GM12878 (cell line): ENCODE measurements around the gene GLMP. TPM values are rescaled to one million over a fixed set of nuclear protein-coding genes. Genes with fewer than 3 reads are reported as not detected.

Source experiments
- ATAC-seq: fragments of 200-7000 bp; cut with Tn5 transposase; 3 replicates; pipeline ENCODE4 v1.9.1; 2020; ENCODE audit warnings: mild to moderate bottlenecking, moderate library complexity
- BruUV-seq: library from RNA; stranded (reverse); fragments of 400-500 nt; replicated peaks from 2 replicates; lab custom pipeline; 2021; lab: Mats Ljungman, UMichigan
- CTCF ChIA-PET: fragments of 300-600 bp; sonication (Branson Sonifier 250); formaldehyde crosslinking; extraction: SDS; loops from one replicate; lab custom pipeline; 2021; ENCODE audit warnings: inconsistent platforms; lab: Yijun Ruan, JAX
- POLR2A ChIA-PET: fragments of 350-600 bp; formaldehyde crosslinking; extraction: SDS; loops from one replicate; lab custom pipeline; 2021; ENCODE audit warnings: inconsistent platforms; lab: Charles Lee
- RAD21 ChIA-PET: fragments of 300-600 bp; sonication (Branson Sonifier 250); formaldehyde crosslinking; loops from one replicate; lab custom pipeline; 2023; ENCODE audit warnings: antibody characterized with exemption; ENCODE audit not compliant: unreplicated experiment; lab: Charles Lee
- SMC1A ChIA-PET: fragments of 300-600 bp; sonication (Branson Sonifier 250); formaldehyde crosslinking; loops from one replicate; lab custom pipeline; 2023; ENCODE audit not compliant: unreplicated experiment, uncharacterized antibody; lab: Charles Lee
- DNase-seq: peaks from one replicate; pipeline ENCODE4 v3.0.0-alpha.2; 2011; ENCODE audit warnings: low read depth, low spot score
- FAIRE-seq: peaks from 3 replicates; lab custom pipeline; 2011; peaks lifted over from hg19 to GRCh38; lab: Jason Lieb, UNC
- H2AFZ ChIP-seq: 2 replicates; pipeline ENCODE4 v1.6.0; 2011; ENCODE audit warnings: low read depth, low read length, control low read depth; ENCODE audit not compliant: control insufficient read depth
- H3K27ac ChIP-seq: 2 replicates; pipeline ENCODE4 v1.5.1; 2011; ENCODE audit warnings: control low read depth; ENCODE audit not compliant: control insufficient read depth, insufficient read depth
- H3K27me3 ChIP-seq, 2 experiments: replicated peaks in 1 of 2; 2 replicates each; pipeline versions ENCODE4 v1.6.0 to v1.6.1; 2011; ENCODE audit warnings: low read length in 1 of 2; ENCODE audit not compliant: control insufficient read depth in 2 of 2, insufficient read depth in 2 of 2
- H3K36me3 ChIP-seq, 2 experiments: 2 replicates each; pipeline ENCODE4 v1.5.1; 2011; ENCODE audit warnings: low read length in 1 of 2; ENCODE audit not compliant: control insufficient read depth in 2 of 2, insufficient read depth in 2 of 2
- H3K4me1 ChIP-seq: 2 replicates; pipeline ENCODE4 v1.6.1; 2011; ENCODE audit warnings: mild to moderate bottlenecking, low read length, moderate library complexity, mixed read lengths; ENCODE audit not compliant: control insufficient read depth, insufficient read depth
- H3K4me2 ChIP-seq: 2 replicates; pipeline ENCODE4 v1.6.0; 2011; ENCODE audit warnings: control low read depth; ENCODE audit not compliant: control insufficient read depth, insufficient read depth
- H3K4me3 ChIP-seq: fragments of 200-600 bp; sonication (generic); 2 replicates; pipeline ENCODE4 v1.5.1; 2016
- H3K79me2 ChIP-seq: 2 replicates; pipeline ENCODE4 v1.6.0; 2011; ENCODE audit warnings: low read length; ENCODE audit not compliant: control insufficient read depth, insufficient read depth
- H3K9ac ChIP-seq: 2 replicates; pipeline ENCODE4 v1.8.0; 2011; ENCODE audit warnings: low read length, control low read depth, mixed read lengths; ENCODE audit not compliant: control insufficient read depth, insufficient read depth
- H3K9me3 ChIP-seq: replicated peaks from 3 replicates; pipeline ENCODE4 v1.5.1; 2011; ENCODE audit warnings: mild to moderate bottlenecking, low read length; ENCODE audit not compliant: control insufficient read depth, insufficient read depth
- H4K20me1 ChIP-seq: 2 replicates; pipeline ENCODE4 v1.6.0; 2011; ENCODE audit not compliant: control insufficient read depth, insufficient read depth
- CBX3 ChIP-seq: fragments of 200-600 bp; sonication (generic); IDR thresholded peaks from 2 replicates; pipeline ENCODE4 v1.6.1; 2016; ENCODE audit warnings: low read depth, borderline replicate concordance
- E2F8 ChIP-seq: fragments of 450-650 bp; IDR thresholded peaks from 2 replicates; pipeline ENCODE4 v1.6.1; 2018; ENCODE audit warnings: mild to moderate bottlenecking, low read depth, moderate library complexity; ENCODE audit not compliant: partially characterized antibody
- FOXM1 ChIP-seq: IDR thresholded peaks from 2 replicates; pipeline ENCODE4 v1.6.1; 2012; ENCODE audit warnings: low read depth, mild to moderate bottlenecking, inconsistent platforms, low read length, moderate library complexity
- STAT1 ChIP-seq: fragments of 450-650 bp; conservative IDR thresholded peaks from 2 replicates; pipeline ENCODE4 v1.6.1; 2014; ENCODE audit warnings: antibody characterized with exemption, mild to moderate bottlenecking
- STAT3 ChIP-seq: IDR thresholded peaks from 2 replicates; pipeline ENCODE4 v1.6.1; 2011; ENCODE audit warnings: low read depth, low read length, improper control_type of control experiment
- USF2 ChIP-seq: IDR thresholded peaks from 2 replicates; pipeline ENCODE4 v1.6.1; 2011; ENCODE audit warnings: low read depth, low read length, improper control_type of control experiment, borderline replicate concordance
- WRNIP1 ChIP-seq: IDR thresholded peaks from 2 replicates; pipeline ENCODE4 v1.6.1; 2011; ENCODE audit warnings: low read depth, low read length, improper control_type of control experiment, borderline replicate concordance
- ZNF217 ChIP-seq: fragments of 450-650 bp; IDR thresholded peaks from 2 replicates; pipeline ENCODE4 v1.6.1; 2017; ENCODE audit warnings: antibody characterized with exemption, mild to moderate bottlenecking
- WGBS: methylation state at CpG from one replicate; pipeline ENCODE4 v1.1.6; 2016; ENCODE audit warnings: low lambda C conversion rate; ENCODE audit not compliant: insufficient replicate concordance, insufficient coverage; ENCODE audit errors: missing lambda C conversion rate; 5-methylcytosine and 5-hydroxymethylcytosine counted together
- in situ Hi-C: fragments of 300-500 bp; cut with MboI; formaldehyde crosslinking; loops from 9 replicates; pipeline ENCODE4 v1.14.3; 2018; ENCODE audit warnings: mixed read lengths
- intact Hi-C: fragments of 100-400 bp; cut with micrococcal nuclease; formaldehyde crosslinking; loops from one replicate; pipeline ENCODE4 v1.14.2; 2022; ENCODE audit not compliant: unreplicated experiment
- polyA plus RNA-seq, 11 experiments: library from polyadenylated mRNA; depleted of rRNA in 4 of 11; unstranded in 6 of 11; stranded (reverse) in 5 of 11; fragments of >200 nt; fragmentation: Nextera tagmentation in 4 of 11; fragmentation: Illumina TruSeq in 1 of 11; extraction: Ambion mirVana in 4 of 11; extraction: Trizol in 1 of 11; gene quantifications; 1 replicate in 1 of 11; 2 replicates in 10 of 11; pipeline versions ENCODE4 v1.2.1 to v1.2.3, GENCODE V29; 2011 to 2016; ENCODE audit warnings: inconsistent platforms in 2 of 11, missing spikeins in 2 of 11, low read depth in 1 of 11
- total RNA-seq, 4 experiments: library from RNA; depleted of rRNA in 3 of 4; stranded (reverse); fragments of >200 nt in 3 of 4; fragmentation: Illumina TruSeq in 1 of 4; extraction: Trizol in 1 of 4; gene quantifications; 2 replicates each; pipeline versions ENCODE4 v1.2.1 to v1.2.3, GENCODE V29; 2013 to 2021

The GLMP gene
- total and polyA plus RNA-seq, 10 of the 15 experiments (the other 5 are each of a cell fraction or from before 2014, with no cell fraction given) = 4.4 to 30.0 (median 19.5) TPM

- no peaks in the 10 kb centered on the region for H4K20me1 ChIP-seq
- H3K27me3 ChIP-seq = no peaks in the 10 kb centered on the region
- H2AFZ ChIP-seq = no peak overlapping the region
- H3K27ac ChIP-seq = no peak overlapping the region
- H3K36me3 ChIP-seq = peaks cover 49 to 54% of the 10 kb centered on the region in 2 experiments
- POLR2A ChIA-PET = interaction anchor here (0.6 kb wide), 1 partner anchor 221 kb away, joined by 7 read pairs; no protein-coding TSS in a partner anchor
- ATAC-seq (no peak), DNase-seq (no peak), FAIRE-seq (no peak)
- in situ Hi-C loops (no loop called here), intact Hi-C loops (no loop called here)
- no TSS peak for BruUV-seq
- H3K79me2 ChIP-seq = no peaks in the 10 kb centered on the region
- WGBS = 78% methylated on average over 2 of the region's 2 CpGs
- RAD21 ChIA-PET = interaction anchor here (0.5 to 1.8 kb wide), 3 partner anchors 36 to 120 kb away, joined by 3 to 7 read pairs (median 4); no protein-coding TSS in a partner anchor
- H3K4me2 ChIP-seq = no peak overlapping the region
- H3K9me3 ChIP-seq = no peaks in the 10 kb centered on the region
- CTCF ChIA-PET = interaction anchor here (0.7 to 1.9 kb wide), 6 partner anchors 9 to 115 kb away, joined by 3 to 8 read pairs (median 3); no protein-coding TSS in a partner anchor
- H3K4me1 ChIP-seq = no peaks in the 10 kb centered on the region
- no peak overlapping the region for H3K4me3 ChIP-seq
- SMC1A ChIA-PET = interaction anchor here (1.0 kb wide), 1 partner anchor 163 kb away, joined by 3 read pairs; no protein-coding TSS in a partner anchor
- TF ChIP-seq USF2 (no peak), E2F8 (no peak), FOXM1 (no peak), CBX3 (no peak), WRNIP1 (no peak), ZNF217 (no peak), STAT3 (no peak), STAT1 (no peak)
- no peak overlapping the region for H3K9ac ChIP-seq
Measured at GRCh38 chr1:156260896-156261295, 34.6 kb downstream of the GLMP start.
